ENCODE results near the gene SNED1.

The SNED1 gene

GRCh38 chr2:240956935-240957655 lies 41.3 kb upstream of the SNED1 start:
- H3K4me1 ChIP-seq (ENCODE audit: control insufficient read depth in 2 of 2, insufficient read depth in 1 of 2, low read depth in 1 of 2, low read length in 2 of 2), result peaks cover 20 to 22% of the 10 kb centered on the region in 2 donors
- DNase-seq (ENCODE audit: low spot score), result no peak

GRCh38 chr2:240957656-240958365 lies 40.6 kb upstream of the SNED1 start:
- Histone ChIP-seq H3K27me3 (ENCODE audit: control insufficient read depth in 3 of 3, insufficient read depth in 3 of 3, low read depth in 1 of 3, low read length in 3 of 3) (peaks cover 0 to 49% (median 0%) of the 10 kb centered on the region in 3 experiments), H3K36me3 (replicated peaks in 1 of 2; ENCODE audit: control insufficient read depth in 2 of 2, insufficient read depth in 2 of 2, low read length in 2 of 2) (no peaks in the 10 kb centered on the region), H2BK15ac (ENCODE audit: low read length) (peak overlapping the region; percentile 7), H3K4me1 (ENCODE audit: control insufficient read depth in 2 of 2, insufficient read depth in 1 of 2, low read depth in 1 of 2, low read length in 2 of 2) (peaks cover 25 to 26% of the 10 kb centered on the region in 2 donors), H4K8ac (ENCODE audit: low read depth, low read length) (no peak overlapping the region), H3K9ac (ENCODE audit: low read depth, low read length, poor library complexity) (no peak overlapping the region), H3K4me2 (ENCODE audit: insufficient read depth, low read length, poor library complexity, severe bottlenecking) (no peak overlapping the region), H4K91ac (ENCODE audit: low read depth, low read length, poor library complexity) (no peak overlapping the region), H3K4me3 (ENCODE audit: low read length in 2 of 2) (no peak overlapping the region), H3K27ac (replicated peaks; ENCODE audit: low read length) (no peak overlapping the region), H3K14ac (ENCODE audit: low read length) (peak overlapping the region; percentile 89), H3K18ac (ENCODE audit: low read length) (peak overlapping the region; percentile 80), H2BK5ac (ENCODE audit: low read length) (peak overlapping the region; percentile 77), H2BK120ac (ENCODE audit: low read depth, low read length) (peak overlapping the region; percentile 28), H2BK12ac (ENCODE audit: low read length) (peak overlapping the region; percentile 84), H2AK5ac (ENCODE audit: low read depth, low read length) (peak overlapping the region; percentile 96), H3K23ac (ENCODE audit: low read depth, low read length, poor library complexity) (no peak overlapping the region), H3K9me3 (replicated peaks in 1 of 2; ENCODE audit: control insufficient read depth in 2 of 2, insufficient read depth in 1 of 2, low read depth in 1 of 2, low read length in 2 of 2) (peaks cover 0 to 3% of the 10 kb centered on the region in 2 donors), H2AFZ (ENCODE audit: low read length) (no peak overlapping the region), H3K4ac (ENCODE audit: low read length) (no peak overlapping the region), H3K79me1 (ENCODE audit: low read depth, low read length) (no peaks in the 10 kb centered on the region)
- no peak for DNase-seq (ENCODE audit: low spot score)
- no CpG with 5 or more reads among the region's 17 CpGs for WGBS, 2 donors (ENCODE audit: extremely low coverage in 2 of 2, insufficient read length in 2 of 2, insufficient replicate concordance in 1 of 2)

More at GRCh38 chr2:240956935-240957655, 41.3 kb upstream of the SNED1 start:
- Histone ChIP-seq H3K4me3 (ENCODE audit: low read length in 2 of 2) (no peak overlapping the region), H2AK5ac (ENCODE audit: low read depth, low read length) (peak overlapping the region; percentile 96), H3K23ac (ENCODE audit: low read depth, low read length, poor library complexity) (no peak overlapping the region), H2BK120ac (ENCODE audit: low read depth, low read length) (peak overlapping the region; percentile 28), H3K27ac (replicated peaks; ENCODE audit: low read length) (no peak overlapping the region), H3K14ac (ENCODE audit: low read length) (peak overlapping the region; percentile 89), H3K4ac (ENCODE audit: low read length) (no peak overlapping the region), H4K8ac (ENCODE audit: low read depth, low read length) (no peak overlapping the region), H3K4me2 (ENCODE audit: insufficient read depth, low read length, poor library complexity, severe bottlenecking) (no peak overlapping the region), H2AFZ (ENCODE audit: low read length) (no peak overlapping the region), H4K91ac (ENCODE audit: low read depth, low read length, poor library complexity) (no peak overlapping the region), H2BK12ac (ENCODE audit: low read length) (peak overlapping the region; percentile 84), H3K36me3 (replicated peaks in 1 of 2; ENCODE audit: control insufficient read depth in 2 of 2, insufficient read depth in 2 of 2, low read length in 2 of 2) (no peaks in the 10 kb centered on the region), H3K9ac (ENCODE audit: low read depth, low read length, poor library complexity) (peak overlapping the region; percentile 78), H3K9me3 (replicated peaks in 1 of 2; ENCODE audit: control insufficient read depth in 2 of 2, insufficient read depth in 1 of 2, low read depth in 1 of 2, low read length in 2 of 2) (peaks cover 0 to 3% of the 10 kb centered on the region in 2 donors), H2BK15ac (ENCODE audit: low read length) (no peak overlapping the region), H3K79me1 (ENCODE audit: low read depth, low read length) (no peaks in the 10 kb centered on the region), H2BK5ac (ENCODE audit: low read length) (peak overlapping the region; percentile 77), H3K27me3 (ENCODE audit: control insufficient read depth in 3 of 3, insufficient read depth in 3 of 3, low read depth in 1 of 3, low read length in 3 of 3) (peaks cover 0 to 49% (median 0%) of the 10 kb centered on the region in 3 experiments), H3K18ac (ENCODE audit: low read length) (peak overlapping the region; percentile 80)
- WGBS, 2 donors (ENCODE audit: extremely low coverage in 2 of 2, insufficient read length in 2 of 2, insufficient replicate concordance in 1 of 2), result no CpG with 5 or more reads among the region's 32 CpGs

- Histone ChIP-seq H3K9me3 (replicated peaks in 1 of 2; ENCODE audit: control insufficient read depth in 2 of 2, insufficient read depth in 1 of 2, low read depth in 1 of 2, low read length in 2 of 2) (peaks cover 0 to 3% of the 10 kb centered on the region in 2 donors), H3K27me3 (ENCODE audit: control insufficient read depth in 3 of 3, insufficient read depth in 3 of 3, low read depth in 1 of 3, low read length in 3 of 3) (peaks cover 0 to 46% (median 0%) of the 10 kb centered on the region in 3 experiments), H4K8ac (ENCODE audit: low read depth, low read length) (no peak overlapping the region), H3K14ac (ENCODE audit: low read length) (peak overlapping the region; percentile 33), H3K4me3 (ENCODE audit: low read length in 2 of 2) (no peak overlapping the region), H3K23ac (ENCODE audit: low read depth, low read length, poor library complexity) (peak overlapping the region; percentile 83), H3K36me3 (replicated peaks in 1 of 2; ENCODE audit: control insufficient read depth in 2 of 2, insufficient read depth in 2 of 2, low read length in 2 of 2) (no peaks in the 10 kb centered on the region), H2AFZ (ENCODE audit: low read length) (no peak overlapping the region), H4K91ac (ENCODE audit: low read depth, low read length, poor library complexity) (no peak overlapping the region), H3K4me2 (ENCODE audit: insufficient read depth, low read length, poor library complexity, severe bottlenecking) (no peak overlapping the region), H2BK5ac (ENCODE audit: low read length) (peak overlapping the region; percentile 39), H2BK12ac (ENCODE audit: low read length) (peak overlapping the region; percentile 46), H2BK15ac (ENCODE audit: low read length) (peak overlapping the region; percentile 89), H3K4ac (ENCODE audit: low read length) (no peak overlapping the region), H3K4me1 (ENCODE audit: control insufficient read depth in 2 of 2, insufficient read depth in 1 of 2, low read depth in 1 of 2, low read length in 2 of 2) (peaks cover 26 to 29% of the 10 kb centered on the region in 2 donors), H3K9ac (ENCODE audit: low read depth, low read length, poor library complexity) (no peak overlapping the region), H3K27ac (replicated peaks; ENCODE audit: low read length) (no peak overlapping the region), H2BK120ac (ENCODE audit: low read depth, low read length) (no peak overlapping the region), H3K18ac (ENCODE audit: low read length) (peak overlapping the region; percentile 75), H2AK5ac (ENCODE audit: low read depth, low read length) (peak overlapping the region; percentile 98), H3K79me1 (ENCODE audit: low read depth, low read length) (no peaks in the 10 kb centered on the region)
- no peak for DNase-seq (ENCODE audit: low spot score)
- no CpG with 5 or more reads among the region's 19 CpGs for WGBS, 2 donors (ENCODE audit: extremely low coverage in 2 of 2, insufficient read length in 2 of 2, insufficient replicate concordance in 1 of 2)
Measured at GRCh38 chr2:240958366-240959213, 39.8 kb upstream of the SNED1 start.
